HepG2 (cell line): ENCODE results near the gene GCNT4. TPM values are rescaled to one million over a fixed set of nuclear protein-coding genes. Genes with fewer than 3 reads are reported as not detected.

Experiments
- ATF1 ChIP-seq: IDR thresholded peaks from 2 replicates; pipeline ENCODE4 v1.6.1; 2016; ENCODE audit warnings: mild to moderate bottlenecking, control low read depth
- HOXA9 ChIP-seq: sonication (generic); formaldehyde crosslinking; IDR thresholded peaks from 2 replicates; pipeline ENCODE4 v1.8.1; 2022; ENCODE audit warnings: missing genetic modification reagents, mild to moderate bottlenecking, moderate library complexity, borderline replicate concordance
- KMT2A ChIP-seq: sonication (generic); formaldehyde crosslinking; IDR thresholded peaks from 2 replicates; pipeline ENCODE4 v1.4.0; 2020; ENCODE audit warnings: missing genetic modification reagents
- MATR3 ChIP-seq: sonication (generic); formaldehyde crosslinking; IDR thresholded peaks from 2 replicates; pipeline ENCODE4 v1.4.0; 2020; ENCODE audit warnings: missing genetic modification reagents
- NCOA5 ChIP-seq: sonication (generic); formaldehyde crosslinking; IDR thresholded peaks from 2 replicates; pipeline ENCODE4 v1.4.0; 2020; ENCODE audit warnings: missing genetic modification reagents
- NFKB2 ChIP-seq: sonication (generic); formaldehyde crosslinking; IDR thresholded peaks from 2 replicates; pipeline ENCODE4 v1.4.0; 2020; ENCODE audit warnings: missing genetic modification reagents, borderline replicate concordance
- ONECUT2 ChIP-seq: sonication (generic); formaldehyde crosslinking; IDR thresholded peaks from 2 replicates; pipeline ENCODE4 v1.4.0; 2020; ENCODE audit warnings: missing genetic modification reagents
- PCBP1 ChIP-seq: fragments of 200-400 bp; formaldehyde crosslinking; IDR thresholded peaks from 2 replicates; pipeline ENCODE4 v1.6.1; 2017; ENCODE audit warnings: mild to moderate bottlenecking, low read depth, low read length, borderline replicate concordance
- PHB2 ChIP-seq: fragments of 450-650 bp; IDR thresholded peaks from 2 replicates; pipeline ENCODE4 v1.6.1; 2018; ENCODE audit not compliant: partially characterized antibody
- TP53 ChIP-seq: sonication (generic); formaldehyde crosslinking; conservative IDR thresholded peaks from 2 replicates; pipeline ENCODE4 v1.4.0; 2020; ENCODE audit warnings: missing genetic modification reagents
- ZBTB34 ChIP-seq: sonication (generic); formaldehyde crosslinking; IDR thresholded peaks from 2 replicates; pipeline ENCODE4 v1.8.0; 2022; ENCODE audit warnings: mild to moderate bottlenecking, missing genetic modification reagents
- ZKSCAN1 ChIP-seq: fragments of 150-350 bp; IDR thresholded peaks from 2 replicates; pipeline ENCODE4 v1.6.1; 2014; ENCODE audit warnings: low read length
- ZMYM4 ChIP-seq: sonication (generic); formaldehyde crosslinking; IDR thresholded peaks from 2 replicates; pipeline ENCODE4 v1.8.1; 2023; ENCODE audit warnings: mild to moderate bottlenecking, missing genetic modification reagents
- ZNF335 ChIP-seq: sonication (generic); formaldehyde crosslinking; IDR thresholded peaks from 2 replicates; pipeline ENCODE4 v1.4.0; 2020; ENCODE audit warnings: missing genetic modification reagents
- ZNF570 ChIP-seq: sonication (generic); formaldehyde crosslinking; IDR thresholded peaks from 2 replicates; pipeline ENCODE4 v1.4.0; 2020; ENCODE audit warnings: mild to moderate bottlenecking, missing genetic modification reagents, borderline replicate concordance
- ZNF644 ChIP-seq: IDR thresholded peaks from 2 replicates; pipeline ENCODE4 v1.6.1; 2016; ENCODE audit warnings: low read depth
- ZNF766 ChIP-seq: sonication (generic); formaldehyde crosslinking; IDR thresholded peaks from 2 replicates; pipeline ENCODE4 v1.5.0; 2020; ENCODE audit warnings: missing genetic modification reagents, borderline replicate concordance
- ZNF777 ChIP-seq: sonication (generic); formaldehyde crosslinking; IDR thresholded peaks from 2 replicates; pipeline ENCODE4 v1.4.0; 2020; ENCODE audit warnings: missing genetic modification reagents
- ZNF850 ChIP-seq: sonication (generic); formaldehyde crosslinking; conservative IDR thresholded peaks from 2 replicates; pipeline ENCODE4 v1.9.0; 2021; ENCODE audit warnings: mild to moderate bottlenecking, missing genetic modification reagents
- ZNF891 ChIP-seq: sonication (generic); formaldehyde crosslinking; IDR thresholded peaks from 2 replicates; pipeline ENCODE4 v1.5.0; 2020; ENCODE audit warnings: mild to moderate bottlenecking, missing genetic modification reagents
- polyA plus RNA-seq, 8 experiments: library from polyadenylated mRNA; depleted of rRNA in 3 of 8; stranded (reverse) in 7 of 8; unstranded in 1 of 8; fragments of >200 nt; fragmentation: Illumina TruSeq in 4 of 8; extraction: Trizol in 4 of 8; gene quantifications; 2 replicates each; pipeline versions ENCODE4 v1.2.1 to v1.2.3, GENCODE V29; 2011 to 2016; ENCODE audit warnings: low read depth in 4 of 8, missing spikeins in 1 of 8, mixed read lengths in 1 of 8; ENCODE audit not compliant: insufficient read depth in 1 of 8
- total RNA-seq, 5 experiments: library from RNA; depleted of rRNA; stranded (reverse); fragments of >200 nt; fragmentation: Illumina TruSeq; extraction: Trizol; gene quantifications; 2 replicates each; pipeline ENCODE4 v1.2.3, GENCODE V29; 2016; ENCODE audit warnings: low read depth in 1 of 5
- TF ChIP-seq, protein P1 (sequence below): sonication (generic); formaldehyde crosslinking; IDR thresholded peaks from 2 replicates; pipeline ENCODE4 v1.8.0; 2022; ENCODE audit warnings: mild to moderate bottlenecking, missing genetic modification reagents, moderate library complexity
- TF ChIP-seq, protein P2 (sequence below): sonication (generic); formaldehyde crosslinking; IDR thresholded peaks from 2 replicates; pipeline ENCODE4 v1.4.0; 2020; ENCODE audit warnings: mild to moderate bottlenecking, missing genetic modification reagents
- TF ChIP-seq, protein P3 (sequence below): IDR thresholded peaks from 2 replicates; pipeline ENCODE4 v1.6.1; 2016; ENCODE audit warnings: missing compliant biosample characterization, missing genetic modification reagents, borderline replicate concordance
- TF ChIP-seq, protein P4 (sequence below): sonication (generic); formaldehyde crosslinking; IDR thresholded peaks from 2 replicates; pipeline ENCODE4 v1.9.0; 2022; ENCODE audit warnings: low read depth, missing genetic modification reagents
- TF ChIP-seq, protein P5 (sequence below): sonication (generic); formaldehyde crosslinking; conservative IDR thresholded peaks from 2 replicates; pipeline ENCODE4 v1.4.0; 2020; ENCODE audit warnings: missing genetic modification reagents

The GCNT4 gene
- total and polyA plus RNA-seq, 2 of the 13 experiments (the other 11 are each of a cell fraction or from before 2014, with no cell fraction given), result 0.22 to 0.38 TPM

GRCh38 chr5:75020016-75020656 lies 32.2 kb downstream of the GCNT4 start (continued):
- no peak for TF ChIP-seq ZNF850 (CRISPR knock-in tag)
- no peak for TF ChIP-seq ATF1 (CRISPR knock-in tag)
- no peak for TF ChIP-seq NCOA5 (CRISPR knock-in tag)
- no peak for TF ChIP-seq PCBP1
- TF ChIP-seq ZNF570 (CRISPR knock-in tag), result no peak
- TF ChIP-seq ZNF644 (CRISPR knock-in tag), result peak; percentile 75
- no peak for TF ChIP-seq ONECUT2 (CRISPR knock-in tag)
- TF ChIP-seq, protein P1, sequence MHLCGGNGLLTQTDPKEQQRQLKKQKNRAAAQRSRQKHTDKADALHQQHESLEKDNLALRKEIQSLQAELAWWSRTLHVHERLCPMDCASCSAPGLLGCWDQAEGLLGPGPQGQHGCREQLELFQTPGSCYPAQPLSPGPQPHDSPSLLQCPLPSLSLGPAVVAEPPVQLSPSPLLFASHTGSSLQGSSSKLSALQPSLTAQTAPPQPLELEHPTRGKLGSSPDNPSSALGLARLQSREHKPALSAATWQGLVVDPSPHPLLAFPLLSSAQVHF (CRISPR knock-in tag), result no peak
- TF ChIP-seq ZKSCAN1, result no peak
- TF ChIP-seq ZNF891, result no peak
- TF ChIP-seq ZBTB34, result peak; percentile 96
- no peak for TF ChIP-seq HOXA9 (CRISPR knock-in tag)
- TF ChIP-seq PHB2, result no peak
- no peak for TF ChIP-seq KMT2A (CRISPR knock-in tag)
- TF ChIP-seq ZMYM4 (CRISPR knock-in tag), result peak; percentile 80
- TF ChIP-seq, protein P2, sequence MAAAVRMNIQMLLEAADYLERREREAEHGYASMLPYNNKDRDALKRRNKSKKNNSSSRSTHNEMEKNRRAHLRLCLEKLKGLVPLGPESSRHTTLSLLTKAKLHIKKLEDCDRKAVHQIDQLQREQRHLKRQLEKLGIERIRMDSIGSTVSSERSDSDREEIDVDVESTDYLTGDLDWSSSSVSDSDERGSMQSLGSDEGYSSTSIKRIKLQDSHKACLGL (CRISPR knock-in tag), result no peak
- no peak for TF ChIP-seq ZNF766 (CRISPR knock-in tag)
- TF ChIP-seq, protein P3, sequence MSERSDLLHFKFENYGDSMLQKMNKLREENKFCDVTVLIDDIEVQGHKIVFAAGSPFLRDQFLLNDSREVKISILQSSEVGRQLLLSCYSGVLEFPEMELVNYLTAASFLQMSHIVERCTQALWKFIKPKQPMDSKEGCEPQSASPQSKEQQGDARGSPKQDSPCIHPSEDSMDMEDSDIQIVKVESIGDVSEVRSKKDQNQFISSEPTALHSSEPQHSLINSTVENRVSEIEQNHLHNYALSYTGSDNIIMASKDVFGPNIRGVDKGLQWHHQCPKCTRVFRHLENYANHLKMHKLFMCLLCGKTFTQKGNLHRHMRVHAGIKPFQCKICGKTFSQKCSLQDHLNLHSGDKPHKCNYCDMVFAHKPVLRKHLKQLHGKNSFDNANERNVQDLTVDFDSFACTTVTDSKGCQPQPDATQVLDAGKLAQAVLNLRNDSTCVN, result 0 out of 2 replicates have a peak, but pooled peaks have one; percentile 48
- no peak for TF ChIP-seq ZNF777 (CRISPR knock-in tag)
- TF ChIP-seq TP53 (CRISPR knock-in tag), result no peak
- no peak for TF ChIP-seq ZNF335 (CRISPR knock-in tag)
- TF ChIP-seq, protein P4, sequence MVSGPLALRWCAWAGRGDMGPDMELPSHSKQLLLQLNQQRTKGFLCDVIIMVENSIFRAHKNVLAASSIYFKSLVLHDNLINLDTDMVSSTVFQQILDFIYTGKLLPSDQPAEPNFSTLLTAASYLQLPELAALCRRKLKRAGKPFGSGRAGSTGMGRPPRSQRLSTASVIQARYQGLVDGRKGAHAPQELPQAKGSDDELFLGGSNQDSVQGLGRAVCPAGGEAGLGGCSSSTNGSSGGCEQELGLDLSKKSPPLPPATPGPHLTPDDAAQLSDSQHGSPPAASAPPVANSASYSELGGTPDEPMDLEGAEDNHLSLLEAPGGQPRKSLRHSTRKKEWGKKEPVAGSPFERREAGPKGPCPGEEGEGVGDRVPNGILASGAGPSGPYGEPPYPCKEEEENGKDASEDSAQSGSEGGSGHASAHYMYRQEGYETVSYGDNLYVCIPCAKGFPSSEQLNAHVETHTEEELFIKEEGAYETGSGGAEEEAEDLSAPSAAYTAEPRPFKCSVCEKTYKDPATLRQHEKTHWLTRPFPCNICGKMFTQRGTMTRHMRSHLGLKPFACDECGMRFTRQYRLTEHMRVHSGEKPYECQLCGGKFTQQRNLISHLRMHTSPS, result 0 out of 2 replicates have a peak, but pooled peaks have one; percentile 41
- TF ChIP-seq, protein P5, sequence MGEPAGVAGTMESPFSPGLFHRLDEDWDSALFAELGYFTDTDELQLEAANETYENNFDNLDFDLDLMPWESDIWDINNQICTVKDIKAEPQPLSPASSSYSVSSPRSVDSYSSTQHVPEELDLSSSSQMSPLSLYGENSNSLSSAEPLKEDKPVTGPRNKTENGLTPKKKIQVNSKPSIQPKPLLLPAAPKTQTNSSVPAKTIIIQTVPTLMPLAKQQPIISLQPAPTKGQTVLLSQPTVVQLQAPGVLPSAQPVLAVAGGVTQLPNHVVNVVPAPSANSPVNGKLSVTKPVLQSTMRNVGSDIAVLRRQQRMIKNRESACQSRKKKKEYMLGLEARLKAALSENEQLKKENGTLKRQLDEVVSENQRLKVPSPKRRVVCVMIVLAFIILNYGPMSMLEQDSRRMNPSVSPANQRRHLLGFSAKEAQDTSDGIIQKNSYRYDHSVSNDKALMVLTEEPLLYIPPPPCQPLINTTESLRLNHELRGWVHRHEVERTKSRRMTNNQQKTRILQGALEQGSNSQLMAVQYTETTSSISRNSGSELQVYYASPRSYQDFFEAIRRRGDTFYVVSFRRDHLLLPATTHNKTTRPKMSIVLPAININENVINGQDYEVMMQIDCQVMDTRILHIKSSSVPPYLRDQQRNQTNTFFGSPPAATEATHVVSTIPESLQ, result no peak
- TF ChIP-seq MATR3 (CRISPR knock-in tag), result no peak
- no peak for TF ChIP-seq NFKB2 (CRISPR knock-in tag)
